H1 (cell line): Measurements from ENCODE around the gene ZBTB47. TPM values are rescaled to one million over a fixed set of nuclear protein-coding genes. Genes with fewer than 3 reads are reported as not detected.

ENCODE experiments used
- polyA plus RNA-seq, 7 experiments: library from polyadenylated mRNA; depleted of rRNA in 3 of 7; stranded (reverse) in 5 of 7; unstranded in 2 of 7; fragments of >200 nt in 5 of 7; fragments of 200-250 nt in 2 of 7; gene quantifications; 1 replicate in 5 of 7; 2 replicates in 1 of 7; 4 replicates in 1 of 7; pipeline versions ENCODE4 v1.2.1 to v1.2.3, GENCODE V29; 2011 to 2013; ENCODE audit warnings: missing spikeins in 2 of 7, mixed read lengths in 2 of 7
- total RNA-seq: library from RNA; stranded (reverse); fragmentation: NEBNext Ultra II Directional; extraction: Animal tissue kit (Norgen Biotek cat#: 25700); gene quantifications from 2 replicates; pipeline ENCODE4 v1.2.1, GENCODE V29; 2021
- TF ChIP-seq, protein P1 (sequence below), 3 experiments: IDR thresholded peaks; 1 replicate in 2 of 3; 2 replicates in 1 of 3; pipeline versions ENCODE4 v1.5.1 to v1.6.1; 2011; ENCODE audit warnings: low read length in 3 of 3, mild to moderate bottlenecking in 3 of 3, inconsistent platforms in 2 of 3, low read depth in 1 of 3, moderate library complexity in 1 of 3; ENCODE audit not compliant: insufficient read depth in 1 of 3; ENCODE audit errors: control extremely low read depth in 1 of 3

The ZBTB47 gene
- total and polyA plus RNA-seq, 2 of the 8 experiments (the other 6 are each of a cell fraction or from before 2014, with no cell fraction given) = 2.8 to 4.1 TPM

DNA sequence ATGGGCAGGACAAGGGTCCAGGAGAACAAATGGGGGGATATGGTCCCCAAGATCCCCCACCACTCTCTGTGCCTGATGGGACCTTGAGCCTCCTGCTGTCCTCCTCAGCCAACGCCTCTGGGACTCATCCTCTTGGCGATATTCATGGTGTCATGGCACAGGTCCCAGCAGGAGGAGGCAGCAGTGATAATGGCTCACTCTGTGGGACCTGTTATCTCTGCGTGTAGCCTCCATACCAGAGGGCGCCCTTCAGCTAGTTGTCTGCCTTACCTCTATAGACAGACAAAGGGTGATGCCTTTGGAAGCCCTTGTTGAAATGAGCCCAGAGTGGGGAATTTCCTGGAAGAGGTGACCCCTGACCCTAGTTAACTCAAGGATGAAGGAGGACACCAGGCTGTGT, 7.4 kb downstream of the ZBTB47 start (continued):
- TF ChIP-seq, protein P1, sequence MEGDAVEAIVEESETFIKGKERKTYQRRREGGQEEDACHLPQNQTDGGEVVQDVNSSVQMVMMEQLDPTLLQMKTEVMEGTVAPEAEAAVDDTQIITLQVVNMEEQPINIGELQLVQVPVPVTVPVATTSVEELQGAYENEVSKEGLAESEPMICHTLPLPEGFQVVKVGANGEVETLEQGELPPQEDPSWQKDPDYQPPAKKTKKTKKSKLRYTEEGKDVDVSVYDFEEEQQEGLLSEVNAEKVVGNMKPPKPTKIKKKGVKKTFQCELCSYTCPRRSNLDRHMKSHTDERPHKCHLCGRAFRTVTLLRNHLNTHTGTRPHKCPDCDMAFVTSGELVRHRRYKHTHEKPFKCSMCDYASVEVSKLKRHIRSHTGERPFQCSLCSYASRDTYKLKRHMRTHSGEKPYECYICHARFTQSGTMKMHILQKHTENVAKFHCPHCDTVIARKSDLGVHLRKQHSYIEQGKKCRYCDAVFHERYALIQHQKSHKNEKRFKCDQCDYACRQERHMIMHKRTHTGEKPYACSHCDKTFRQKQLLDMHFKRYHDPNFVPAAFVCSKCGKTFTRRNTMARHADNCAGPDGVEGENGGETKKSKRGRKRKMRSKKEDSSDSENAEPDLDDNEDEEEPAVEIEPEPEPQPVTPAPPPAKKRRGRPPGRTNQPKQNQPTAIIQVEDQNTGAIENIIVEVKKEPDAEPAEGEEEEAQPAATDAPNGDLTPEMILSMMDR (IDR thresholded peaks at IDR 0.05; ENCODE audit: control extremely low read depth in 1 of 3, insufficient read depth in 1 of 3, low read depth in 1 of 3, low read length in 3 of 3) = peak in 2 of 3 experiments; percentile 56 to 66; a peak in 3 of 4 replicates
